HG02981 (cell line): Measurements from ENCODE around the gene PLXND1.
"Not testable (repeated sequence)": the region's sequence is repeated elsewhere in the genome, so short reads cannot be mapped to it uniquely, and the experiment has no call there.

Experiments
- ATAC-seq: cut with Tn5 transposase; IDR thresholded peaks from one replicate; pipeline ENCODE4 v1.9.1; 2021; ENCODE audit warnings: mild to moderate bottlenecking, moderate library complexity; ENCODE audit not compliant: unreplicated experiment

PLXND1 gene

GRCh38 chr3:129552287-129553050, 54.0 kb downstream of the PLXND1 start:
- ATAC-seq, result no peak

- ATAC-seq, result no peak
Observed at GRCh38 chr3:129549805-129550204, 56.7 kb downstream of the PLXND1 start.

GRCh38 chr3:129549006-129549800, 57.3 kb downstream of the PLXND1 start:
- ATAC-seq, result no peak

GRCh38 chr3:129548104-129548965, 58.1 kb downstream of the PLXND1 start:
- no peak for ATAC-seq

- no peak for ATAC-seq
Observed at GRCh38 chr3:129547241-129547640, 59.2 kb downstream of the PLXND1 start.

GRCh38 chr3:129545951-129546350, 60.5 kb downstream of the PLXND1 start:
- not testable (repeated sequence) for ATAC-seq

GRCh38 chr3:129543999-129544398, 62.5 kb downstream of the PLXND1 start:
- no peak for ATAC-seq

- no peak for ATAC-seq
Observed at GRCh38 chr3:129543156-129543790, 63.2 kb downstream of the PLXND1 start, which contains the start of gene H1-8. Gene H1-8, plus strand, starts transcription at chr3:129543175. Its CDS starts 44 bp downstream, at chr3:129543219.

- ATAC-seq, result no peak
Observed at GRCh38 chr3:129542747-129543146, 63.7 kb downstream of the PLXND1 start.

- no peak for ATAC-seq
Observed at GRCh38 chr3:129540776-129541516, 65.5 kb downstream of the PLXND1 start.

- ATAC-seq, result no peak
Observed at GRCh38 chr3:129539206-129539605, 67.3 kb downstream of the PLXND1 start.

GRCh38 chr3:129536804-129537203, 69.7 kb downstream of the PLXND1 start:
- no peak for ATAC-seq

GRCh38 chr3:129536374-129536667, 70.2 kb downstream of the PLXND1 start:
- no peak for ATAC-seq

GRCh38 chr3:129535075-129535474, 71.4 kb downstream of the PLXND1 start:
- ATAC-seq, result no peak

GRCh38 chr3:129534428-129535027, 71.9 kb downstream of the PLXND1 start:
- no peak for ATAC-seq

- no peak for ATAC-seq
Observed at GRCh38 chr3:129533406-129533805, 73.1 kb downstream of the PLXND1 start.

- ATAC-seq, result no peak
Observed at GRCh38 chr3:129532261-129532660, 74.2 kb downstream of the PLXND1 start.

- ATAC-seq, result no peak
Observed at GRCh38 chr3:129531699-129532098, 74.8 kb downstream of the PLXND1 start.

GRCh38 chr3:129530821-129531220, 75.7 kb downstream of the PLXND1 start:
- ATAC-seq, result no peak
